ES-I3 (cell line): ENCODE results near the gene CCNJL.
"Not testable (repeated sequence)": the region's sequence is repeated elsewhere in the genome, so short reads cannot be mapped to it uniquely, and the experiment has no call there.

Source experiments
- H3K36me3 ChIP-seq: 2 replicates; pipeline ENCODE4 v1.6.1; 2013; ENCODE audit warnings: mild to moderate bottlenecking, low read length, control low read depth, moderate library complexity; ENCODE audit not compliant: insufficient read depth
- H3K4me1 ChIP-seq: 2 replicates; pipeline ENCODE4 v1.6.1; 2013; ENCODE audit warnings: mild to moderate bottlenecking, control low read depth, low read length; ENCODE audit not compliant: insufficient read depth
- H3K9ac ChIP-seq: 2 replicates; pipeline ENCODE4 v1.6.1; 2013; ENCODE audit warnings: low read depth, mild to moderate bottlenecking, low read length, moderate library complexity
- H3K9me3 ChIP-seq: 2 replicates; pipeline ENCODE4 v1.6.1; 2013; ENCODE audit warnings: mild to moderate bottlenecking, low read length, moderate library complexity; ENCODE audit not compliant: control insufficient read depth, insufficient read depth

The CCNJL gene

DNA sequence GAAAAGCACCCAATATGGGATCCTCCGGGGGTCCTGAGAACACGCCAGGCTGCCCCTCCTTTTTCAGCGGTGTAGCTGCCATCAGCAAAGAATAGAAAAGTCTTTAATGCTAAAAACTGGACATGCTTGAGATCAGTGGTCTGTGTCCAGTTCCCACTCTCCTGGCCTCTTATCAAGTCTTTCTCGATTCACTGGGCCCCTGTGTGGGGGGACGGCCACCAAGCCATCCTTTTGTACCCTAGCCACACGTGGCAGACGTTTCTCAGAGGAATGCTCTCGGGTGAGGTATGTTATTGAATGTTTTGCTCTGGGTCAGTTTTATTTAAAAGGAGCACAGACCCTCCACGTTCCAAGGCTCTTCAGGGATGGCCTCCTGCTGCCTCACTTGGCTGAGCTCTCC lies 59.4 kb downstream of the CCNJL start:
- no peak overlapping the region for H3K9ac ChIP-seq
- no peaks in the 10 kb centered on the region for H3K9me3 ChIP-seq
- no peaks in the 10 kb centered on the region for H3K4me1 ChIP-seq
- peaks cover 9% of the 10 kb centered on the region; the same call in 1 of the 2 replicates for H3K36me3 ChIP-seq

DNA sequence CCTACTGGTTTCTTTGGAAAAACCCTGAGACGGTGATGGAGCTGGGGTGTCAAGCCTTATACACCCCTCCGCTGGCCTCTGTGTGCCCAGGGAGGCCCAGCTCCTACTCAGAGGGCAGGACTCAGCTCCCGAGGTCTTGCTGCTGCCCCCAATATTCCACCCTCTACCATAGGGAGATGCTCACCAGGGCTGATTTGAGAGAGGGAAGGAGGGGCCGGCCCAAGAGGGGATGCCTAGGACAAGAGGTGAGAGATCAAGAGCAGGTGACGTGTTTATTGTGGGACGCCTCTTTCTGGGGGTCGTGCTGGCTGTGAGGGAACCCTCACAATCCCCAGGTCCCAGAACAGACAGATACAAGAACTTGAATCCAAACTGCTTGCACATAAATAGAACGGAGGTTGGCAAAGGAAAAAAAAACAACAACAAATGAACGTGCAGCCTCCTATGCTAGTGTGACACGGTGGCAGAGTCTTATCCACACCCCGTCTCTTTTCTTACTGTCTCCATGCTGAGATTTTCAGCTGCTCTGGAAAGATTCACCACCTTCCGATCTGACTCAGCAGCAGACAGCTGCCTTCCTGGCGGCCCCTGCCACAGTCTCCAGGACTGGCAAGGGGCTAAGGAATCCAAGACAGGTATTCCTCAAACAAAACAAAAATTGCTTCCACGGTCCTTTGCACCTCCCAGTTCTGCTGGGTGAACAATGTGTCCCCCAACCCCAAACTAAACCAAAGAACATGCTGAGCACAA lies 60.8 kb downstream of the CCNJL start:
- H3K36me3 ChIP-seq = peaks cover 9% of the 10 kb centered on the region; the same call in 1 of the 2 replicates
- H3K9me3 ChIP-seq = no peaks in the 10 kb centered on the region
- H3K9ac ChIP-seq = no peak overlapping the region
- H3K4me1 ChIP-seq = no peaks in the 10 kb centered on the region

DNA sequence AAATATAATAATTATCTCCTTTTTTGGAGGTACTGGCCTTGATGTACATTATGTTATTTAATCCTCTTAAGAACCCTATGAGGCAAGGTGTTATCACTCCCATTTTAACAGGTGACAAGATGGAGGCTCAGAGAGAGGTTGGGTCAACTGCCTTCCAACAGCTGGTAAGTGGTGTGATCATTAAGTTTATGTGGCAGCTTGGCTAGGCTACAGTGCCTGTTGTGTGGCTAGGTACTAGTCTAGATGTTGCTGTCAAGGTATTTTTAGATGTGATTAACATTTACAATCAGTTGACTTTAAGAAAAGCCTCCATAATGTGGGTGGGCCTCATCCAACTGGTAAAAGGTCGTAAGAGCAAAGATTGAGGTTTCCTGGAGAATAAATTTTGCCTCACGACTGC lies 61.5 kb downstream of the CCNJL start:
- H3K9ac ChIP-seq = no peak overlapping the region
- no peaks in the 10 kb centered on the region for H3K4me1 ChIP-seq
- H3K36me3 ChIP-seq = peaks cover 9% of the 10 kb centered on the region; the same call in 1 of the 2 replicates
- no peaks in the 10 kb centered on the region for H3K9me3 ChIP-seq

DNA sequence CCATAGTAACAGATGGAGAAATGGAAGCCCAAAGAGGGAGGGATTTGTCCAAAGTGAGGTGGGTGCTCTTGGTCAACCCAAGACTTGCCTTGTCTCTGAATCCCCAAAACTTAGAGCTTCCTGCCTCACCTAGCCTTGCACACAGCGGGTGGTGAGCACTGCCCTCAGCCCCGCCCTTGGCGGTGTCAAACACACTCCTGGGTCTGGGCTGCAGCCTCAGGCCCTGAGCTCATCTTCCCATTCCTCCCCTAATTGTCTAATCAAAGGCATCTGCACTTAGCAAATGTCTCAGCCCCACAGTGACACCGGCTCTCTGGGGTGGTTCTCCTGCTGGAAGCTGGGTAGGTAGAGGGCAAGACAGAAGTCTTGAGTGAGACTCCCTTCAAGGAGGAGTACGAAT lies 62.1 kb downstream of the CCNJL start:
- Histone ChIP-seq H3K9me3 (no peaks in the 10 kb centered on the region), H3K36me3 (peaks cover 5% of the 10 kb centered on the region; the same call in 1 of the 2 replicates), H3K4me1 (no peaks in the 10 kb centered on the region), H3K9ac (no peak overlapping the region)

DNA sequence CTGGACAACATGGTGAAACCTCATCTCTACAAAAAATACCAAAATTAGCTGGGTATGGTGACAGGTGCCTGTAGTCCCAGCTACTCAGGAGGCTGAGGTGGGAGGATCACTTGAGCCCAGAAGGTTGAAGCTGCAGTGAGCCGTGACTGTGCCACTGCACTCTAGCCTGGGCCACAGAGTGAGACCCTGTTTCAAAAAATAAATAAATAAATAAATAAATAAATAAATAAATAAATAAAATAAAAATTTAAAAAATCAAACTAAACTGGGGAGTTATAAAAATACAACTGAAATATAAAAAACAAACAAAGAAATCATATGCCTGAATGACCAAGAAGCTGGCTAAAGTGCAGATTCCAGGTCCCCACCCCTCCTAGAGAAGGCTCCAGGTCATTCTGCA lies 62.8 kb downstream of the CCNJL start:
- H3K4me1 ChIP-seq, H3K36me3 ChIP-seq, H3K9ac ChIP-seq, H3K9me3 ChIP-seq: not testable (repeated sequence)

DNA sequence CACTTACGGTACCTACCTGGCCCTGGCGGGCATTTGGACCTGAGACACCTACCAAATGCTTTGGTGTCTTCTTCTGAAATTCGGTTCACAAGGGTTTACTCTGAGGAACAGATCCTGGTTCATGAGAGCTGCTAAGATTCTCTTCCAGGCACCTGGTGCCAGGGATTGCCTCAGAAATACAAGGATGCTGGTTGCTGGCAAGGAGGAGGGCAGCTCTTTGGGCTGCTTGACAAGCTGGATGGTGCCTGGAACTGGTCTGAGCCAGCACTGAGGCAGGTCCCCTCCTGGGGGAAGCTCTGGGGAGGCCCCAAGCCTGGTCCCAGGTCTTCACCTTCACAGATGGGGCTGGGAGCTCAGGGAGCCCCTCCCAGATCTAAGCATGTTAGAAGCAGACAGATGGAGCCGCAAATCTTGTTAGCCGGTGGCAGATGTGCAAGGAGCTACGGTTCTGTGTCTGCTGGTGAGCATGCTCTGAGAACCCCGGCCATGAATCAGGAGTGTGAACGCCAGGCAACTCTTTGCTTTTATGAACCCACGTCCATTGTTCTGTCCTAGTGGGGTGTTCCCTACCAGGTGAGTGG lies 66.8 kb downstream of the CCNJL start:
- Histone ChIP-seq H3K9me3 (no peaks in the 10 kb centered on the region), H3K4me1 (0 out of 2 replicates have a peak, but pooled peaks cover under 1% of the 10 kb centered on the region), H3K36me3 (no peaks in the 10 kb centered on the region), H3K9ac (no peak overlapping the region)

DNA sequence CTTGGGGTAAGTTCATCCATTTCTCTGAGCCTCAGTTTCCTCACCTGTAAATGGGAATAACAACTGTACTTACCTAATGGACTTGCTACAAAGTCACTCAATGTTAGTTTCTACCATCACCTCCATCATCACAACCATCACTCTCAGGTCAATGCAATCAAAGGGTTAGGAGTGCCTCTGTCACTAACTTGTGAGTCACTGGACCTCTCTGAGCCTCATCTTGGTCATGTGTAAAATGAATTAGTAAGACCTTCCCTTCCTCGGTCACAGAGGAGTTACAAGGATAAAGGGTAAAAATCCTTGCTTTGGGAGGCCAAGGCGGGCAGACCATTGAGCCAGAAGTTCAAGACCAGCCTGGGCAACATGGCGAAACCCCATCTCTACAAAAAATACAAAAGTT lies 70.2 kb downstream of the CCNJL start:
- Histone ChIP-seq H3K36me3 (no peaks in the 10 kb centered on the region), H3K9ac (no peak overlapping the region), H3K4me1 (peaks cover 7% of the 10 kb centered on the region; the same call in 1 of the 2 replicates), H3K9me3 (no peaks in the 10 kb centered on the region)

DNA sequence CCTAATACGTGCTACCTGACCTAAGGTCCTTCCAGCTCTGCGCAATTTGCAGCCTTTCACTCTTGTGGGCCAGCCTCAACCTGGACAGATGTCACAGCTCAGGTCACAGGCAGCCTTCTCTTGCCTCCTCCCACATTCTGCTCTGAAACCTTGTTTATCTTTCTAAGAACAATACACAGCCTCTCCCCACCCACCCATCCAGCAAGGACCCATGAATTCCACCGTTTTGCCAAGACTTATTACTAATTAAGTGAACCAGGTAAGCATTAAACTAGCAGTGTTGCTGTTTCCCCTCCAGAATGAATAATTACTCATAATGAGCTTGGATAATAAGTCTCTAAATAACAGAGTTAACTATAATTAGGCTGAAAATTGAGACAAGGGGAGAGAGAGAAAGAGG lies 72.0 kb downstream of the CCNJL start:
- no peak overlapping the region for H3K9ac ChIP-seq
- H3K36me3 ChIP-seq = no peaks in the 10 kb centered on the region
- H3K9me3 ChIP-seq = no peaks in the 10 kb centered on the region
- H3K4me1 ChIP-seq = peaks cover 7% of the 10 kb centered on the region; the same call in 1 of the 2 replicates

DNA sequence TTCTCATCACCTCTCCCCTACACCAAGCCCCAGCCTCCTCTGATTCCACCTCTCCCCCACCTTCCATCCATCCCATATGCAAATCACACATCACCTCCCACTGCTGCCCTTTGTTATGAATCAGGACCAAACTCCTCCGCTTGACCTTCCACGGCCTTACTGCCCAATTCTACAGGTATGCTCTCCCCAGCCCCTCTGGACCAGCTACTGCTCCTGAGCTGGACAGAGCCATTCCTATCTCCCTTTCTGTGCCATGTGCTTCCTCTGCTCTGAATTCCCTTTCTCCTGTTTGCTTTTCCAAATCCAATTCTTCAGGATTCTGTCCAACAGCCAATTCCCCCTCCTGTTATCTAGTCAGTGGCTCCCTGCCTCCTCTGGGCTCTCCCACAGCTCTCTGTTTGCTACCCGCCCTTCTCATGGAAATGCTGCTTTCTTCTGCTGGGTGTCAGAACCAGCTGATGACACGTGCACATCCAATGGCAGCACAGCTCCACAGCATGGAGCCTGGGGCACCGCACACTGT lies 74.7 kb downstream of the CCNJL start:
- Histone ChIP-seq H3K9me3 (no peaks in the 10 kb centered on the region), H3K9ac (no peak overlapping the region), H3K4me1 (peaks cover 7% of the 10 kb centered on the region; the same call in 1 of the 2 replicates)

DNA sequence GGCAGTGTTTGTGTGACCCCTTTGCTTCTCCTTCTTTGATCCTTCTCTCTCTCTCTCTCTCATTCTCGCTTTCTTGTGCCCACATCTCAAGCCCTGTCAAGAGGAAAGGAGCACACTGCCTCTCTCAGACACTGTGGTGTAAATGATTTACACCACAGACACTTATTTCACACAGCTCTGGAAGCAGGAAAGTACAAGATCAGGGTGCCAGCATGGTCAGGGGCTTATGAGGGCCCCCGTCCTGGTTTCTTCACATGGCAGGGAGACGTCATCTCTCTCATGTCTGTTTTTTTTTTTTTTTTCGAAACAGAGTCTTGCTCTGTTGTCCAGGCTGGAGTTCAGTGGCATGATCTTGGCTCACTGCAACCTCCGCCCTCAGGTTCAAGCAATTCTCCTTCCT lies 76.6 kb downstream of the CCNJL start:
- Histone ChIP-seq H3K9me3 (no peaks in the 10 kb centered on the region), H3K4me1 (peaks cover 7% of the 10 kb centered on the region; the same call in 1 of the 2 replicates), H3K9ac (no peak overlapping the region), H3K36me3 (no peaks in the 10 kb centered on the region)

More for the DNA sequence above, 74.7 kb downstream of the CCNJL start:
- H3K36me3 ChIP-seq = no peaks in the 10 kb centered on the region

DNA sequence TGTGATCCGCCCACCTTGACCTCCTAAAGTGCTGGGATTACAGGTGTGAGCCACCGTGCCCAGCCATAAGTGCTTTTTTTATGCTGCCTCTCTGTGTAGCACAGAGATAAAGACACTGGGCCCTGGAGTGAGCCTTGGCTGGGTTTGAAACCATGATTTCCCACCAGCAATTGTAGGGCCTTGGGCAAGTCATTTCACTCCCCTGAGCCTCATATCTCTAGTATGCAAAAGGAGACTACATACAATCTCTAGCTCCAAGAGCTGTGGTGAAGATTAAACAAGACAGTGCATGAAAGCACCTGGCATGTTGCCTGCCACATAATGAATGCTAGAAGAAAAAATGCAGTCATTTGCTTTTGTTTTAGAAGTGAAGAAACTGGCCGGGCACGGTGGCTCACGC lies 79.1 kb downstream of the CCNJL start:
- Histone ChIP-seq H3K4me1 (no peaks in the 10 kb centered on the region), H3K9me3 (no peaks in the 10 kb centered on the region), H3K9ac (no peak overlapping the region), H3K36me3 (no peaks in the 10 kb centered on the region)

DNA sequence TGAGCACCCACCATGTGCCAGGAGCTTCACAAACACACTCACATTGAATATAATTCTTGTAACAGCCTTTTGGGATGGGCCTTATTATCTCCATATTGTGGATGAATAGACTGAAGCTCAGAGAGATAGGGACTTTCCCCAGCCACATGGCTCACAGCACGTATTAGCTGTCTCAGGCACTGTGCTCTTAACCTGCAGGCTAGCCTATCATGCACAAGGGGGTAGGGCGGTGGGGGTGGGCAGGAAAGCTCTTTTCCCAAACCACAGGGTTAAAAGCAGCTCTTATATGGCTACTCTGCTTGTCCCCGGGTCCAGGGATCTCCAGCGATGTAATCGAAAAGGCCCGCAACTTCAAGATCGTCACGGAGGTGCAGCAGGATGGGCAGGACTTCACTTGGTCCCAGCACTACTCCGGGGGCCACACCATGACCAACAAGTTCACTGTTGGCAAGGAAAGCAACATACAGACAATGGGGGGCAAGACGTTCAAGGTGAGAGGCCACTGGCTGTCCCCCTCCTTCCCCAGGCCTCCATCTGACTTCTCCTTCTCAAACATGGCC lies 80.5 kb downstream of the CCNJL start:
- no peaks in the 10 kb centered on the region for H3K9me3 ChIP-seq
- H3K4me1 ChIP-seq = no peaks in the 10 kb centered on the region; the same call in 1 of the 2 replicates
- no peaks in the 10 kb centered on the region for H3K36me3 ChIP-seq
- no peak overlapping the region for H3K9ac ChIP-seq

DNA sequence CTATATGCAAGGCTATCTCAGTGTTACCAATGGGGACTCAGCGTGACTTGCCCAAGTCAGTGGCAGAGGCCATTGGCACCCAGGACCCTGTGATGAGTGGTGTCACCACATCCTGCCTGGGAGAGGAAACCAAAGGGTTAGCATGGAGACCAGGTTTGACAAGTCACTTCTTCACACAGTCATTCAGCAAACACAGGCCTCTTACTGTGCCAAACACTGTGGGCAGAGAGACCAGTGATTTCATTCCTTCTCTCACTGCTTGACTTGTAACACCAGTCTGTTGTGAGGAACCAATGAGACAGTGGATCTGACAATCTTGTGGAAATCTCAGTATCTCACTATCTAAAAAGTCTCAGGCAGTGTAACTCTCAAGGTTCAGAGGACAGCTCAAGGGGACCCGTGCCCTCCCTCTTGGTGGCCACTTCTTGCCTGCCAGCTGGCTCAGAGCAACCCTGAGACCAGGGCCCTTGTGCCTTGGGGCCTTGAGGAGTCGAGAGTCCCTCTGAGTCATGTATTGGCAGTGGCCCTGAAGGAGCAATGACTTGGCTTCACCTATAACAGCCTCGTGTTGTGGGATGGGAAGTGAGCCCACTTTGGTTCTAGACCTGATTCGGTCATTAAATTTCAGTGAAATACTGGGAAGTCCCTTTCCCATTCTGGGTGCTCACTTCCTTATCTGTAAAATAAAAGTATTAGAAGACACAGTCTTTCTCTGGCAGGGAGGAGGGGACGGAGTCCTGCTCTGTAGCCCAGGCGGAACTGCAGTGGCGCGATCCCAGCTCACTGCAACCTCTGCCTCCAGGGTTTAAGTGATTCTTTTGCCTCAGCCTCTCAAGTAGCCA lies 81.5 kb downstream of the CCNJL start:
- no peak overlapping the region for H3K9ac ChIP-seq
- no peaks in the 10 kb centered on the region; the same call in 1 of the 2 replicates for H3K4me1 ChIP-seq
- H3K9me3 ChIP-seq = no peaks in the 10 kb centered on the region
- H3K36me3 ChIP-seq = no peaks in the 10 kb centered on the region

DNA sequence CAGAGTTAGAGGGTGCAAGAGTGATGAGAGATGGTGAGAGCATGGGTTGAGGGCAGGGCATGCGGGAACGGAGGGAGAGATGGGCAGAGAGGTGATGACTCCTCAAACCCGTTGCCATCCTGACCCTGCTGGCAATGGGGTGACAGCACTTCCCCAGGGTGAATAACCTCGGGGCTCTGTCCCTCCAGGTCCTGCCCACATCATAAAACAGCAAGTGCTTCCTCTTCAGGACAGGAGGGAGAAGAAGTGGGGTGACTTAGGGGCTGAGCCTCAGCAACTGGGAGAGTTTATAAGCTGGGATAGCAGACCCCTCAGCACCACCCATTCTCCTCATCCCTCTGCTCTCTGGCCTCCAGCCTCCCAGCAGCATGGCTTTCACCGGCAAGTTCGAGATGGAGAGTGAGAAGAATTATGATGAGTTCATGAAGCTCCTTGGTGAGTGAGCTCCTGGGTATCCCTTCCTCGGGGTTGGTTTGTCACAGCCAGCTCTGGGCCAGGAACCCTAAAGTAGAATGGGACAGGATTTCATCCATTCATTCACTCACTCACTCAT lies 83.1 kb downstream of the CCNJL start, which contains the start of gene FABP6:
Gene FABP6 (plus strand): TSS at position 317 of the 553 bp plus-strand sequence. CDS start 52 bp downstream, at position 369.
- no peak within 1 kb of the TSS for H3K9ac ChIP-seq
- no peaks in the 10 kb centered on the region; the same call in 1 of the 2 replicates for H3K4me1 ChIP-seq
- H3K9me3 ChIP-seq = no peaks in the 10 kb centered on the region
- H3K36me3 ChIP-seq = no peaks in the 10 kb centered on the region
